GM21619 (cell line): ENCODE data around the gene CCT3.
"Not testable (repeated sequence)": the region's sequence is repeated elsewhere in the genome, so short reads cannot be mapped to it uniquely, and the experiment has no call there.

Experiments
- ATAC-seq: cut with Tn5 transposase; IDR thresholded peaks from one replicate; pipeline ENCODE4 v1.9.1; 2021; ENCODE audit not compliant: unreplicated experiment

CCT3 gene

DNA sequence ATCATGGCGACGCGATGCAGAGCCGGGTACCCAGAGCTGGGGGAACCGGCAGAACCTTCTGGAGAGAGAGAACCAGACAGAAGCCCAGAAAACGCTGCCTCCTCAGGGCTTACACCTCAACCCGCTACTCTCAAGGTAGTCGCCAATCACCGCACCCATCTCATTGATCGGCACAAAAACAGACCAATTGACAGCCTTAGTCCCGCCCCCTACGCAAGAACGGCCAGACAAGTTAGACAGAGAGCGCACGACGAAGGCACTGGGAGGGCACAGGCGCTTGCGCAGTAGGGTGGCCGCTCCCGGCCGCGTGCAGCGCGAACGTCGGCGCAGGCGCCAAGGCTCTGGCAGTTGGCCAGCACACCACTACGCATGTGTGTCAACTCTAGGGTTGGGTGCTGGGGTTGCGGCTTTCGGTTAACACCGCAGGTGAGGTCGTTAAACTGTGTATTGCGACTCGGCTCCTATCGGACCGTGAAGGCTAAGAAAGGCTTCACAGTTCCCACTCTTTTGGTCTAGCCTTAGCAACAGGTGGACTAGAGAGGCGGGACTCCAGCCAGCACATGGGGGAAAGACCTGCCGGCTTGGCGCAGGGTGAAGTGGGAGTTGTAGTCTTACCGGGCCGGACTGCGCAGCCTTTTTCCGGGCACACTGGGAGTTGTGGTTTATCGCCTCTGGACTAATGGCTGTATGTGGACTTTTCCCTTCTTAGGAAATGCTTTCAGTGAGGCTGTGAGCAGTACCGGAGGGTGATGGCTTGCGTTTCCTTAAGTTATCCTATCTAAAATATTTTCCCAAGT lies at the start of gene CCT3, which contains the start of gene TSACC:
CCT3 (minus strand) TSS at position 113 of the 797 bp plus-strand sequence; CDS start at position 5, 108 bp downstream.
TSACC (plus strand) TSS at position 347 of the 797 bp plus-strand sequence. CDS start 1,232 bp downstream, outside the sequence.
- peak; percentile 89 for ATAC-seq

DNA sequence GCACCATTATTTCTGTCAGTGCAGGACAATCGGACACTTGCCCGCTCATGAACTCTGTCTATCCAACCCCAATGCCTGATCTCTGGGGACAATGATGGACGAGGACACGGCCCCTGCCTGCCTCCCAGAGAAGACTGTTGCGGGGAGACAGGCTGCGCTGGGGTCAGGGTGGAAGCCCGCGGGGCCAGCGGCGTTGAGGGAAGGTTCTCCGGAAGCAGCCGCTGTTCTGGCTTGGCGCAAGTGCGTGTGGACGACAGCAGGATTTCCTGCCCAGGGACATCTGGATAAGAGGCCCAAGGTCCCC lies 49.7 kb upstream of the CCT3 start:
- no peak for ATAC-seq

DNA sequence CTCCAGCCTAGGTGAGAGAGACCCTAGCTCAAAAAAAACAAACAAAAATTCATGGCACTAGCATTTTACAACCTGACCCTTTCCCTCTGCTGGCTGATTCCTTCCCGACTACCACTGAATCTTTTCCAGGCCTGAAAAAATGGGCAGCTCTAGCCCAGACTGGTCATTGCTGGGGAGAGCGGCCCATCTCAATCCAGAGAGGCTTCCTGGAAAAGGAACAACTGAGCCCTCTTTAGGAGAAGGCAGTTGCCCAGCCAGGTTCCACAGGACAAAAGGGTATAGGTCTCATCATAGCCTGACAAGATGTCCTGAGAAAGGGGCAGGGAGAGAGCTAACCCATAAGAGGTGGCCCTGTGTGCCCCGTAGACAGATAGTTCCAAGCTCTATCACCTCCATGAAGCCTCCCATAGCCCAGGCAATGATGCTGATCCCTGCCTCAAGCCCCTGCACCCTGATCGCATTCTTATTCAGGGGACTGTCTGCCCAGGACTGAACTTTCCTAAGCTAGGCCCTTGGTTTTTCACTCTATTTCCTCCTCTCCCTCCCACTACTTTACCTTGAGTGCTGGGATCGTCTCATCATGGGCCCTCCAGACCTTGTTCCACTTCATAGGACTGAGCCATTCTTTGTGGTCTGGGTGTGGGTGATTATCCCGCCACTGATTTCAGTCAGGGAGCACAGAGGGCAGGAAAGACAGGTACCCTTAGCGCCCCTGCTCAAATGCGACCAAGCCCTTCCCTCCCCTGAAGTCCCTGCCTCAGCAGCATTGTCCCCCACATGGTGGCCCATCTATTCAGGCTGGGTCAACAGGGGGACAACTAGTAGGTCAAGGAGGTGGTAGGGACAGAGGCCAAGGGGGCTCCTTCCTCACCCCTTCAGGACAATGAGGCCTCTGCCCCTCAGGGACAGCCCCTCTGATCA lies 49.1 kb upstream of the CCT3 start:
- ATAC-seq = no peak

DNA sequence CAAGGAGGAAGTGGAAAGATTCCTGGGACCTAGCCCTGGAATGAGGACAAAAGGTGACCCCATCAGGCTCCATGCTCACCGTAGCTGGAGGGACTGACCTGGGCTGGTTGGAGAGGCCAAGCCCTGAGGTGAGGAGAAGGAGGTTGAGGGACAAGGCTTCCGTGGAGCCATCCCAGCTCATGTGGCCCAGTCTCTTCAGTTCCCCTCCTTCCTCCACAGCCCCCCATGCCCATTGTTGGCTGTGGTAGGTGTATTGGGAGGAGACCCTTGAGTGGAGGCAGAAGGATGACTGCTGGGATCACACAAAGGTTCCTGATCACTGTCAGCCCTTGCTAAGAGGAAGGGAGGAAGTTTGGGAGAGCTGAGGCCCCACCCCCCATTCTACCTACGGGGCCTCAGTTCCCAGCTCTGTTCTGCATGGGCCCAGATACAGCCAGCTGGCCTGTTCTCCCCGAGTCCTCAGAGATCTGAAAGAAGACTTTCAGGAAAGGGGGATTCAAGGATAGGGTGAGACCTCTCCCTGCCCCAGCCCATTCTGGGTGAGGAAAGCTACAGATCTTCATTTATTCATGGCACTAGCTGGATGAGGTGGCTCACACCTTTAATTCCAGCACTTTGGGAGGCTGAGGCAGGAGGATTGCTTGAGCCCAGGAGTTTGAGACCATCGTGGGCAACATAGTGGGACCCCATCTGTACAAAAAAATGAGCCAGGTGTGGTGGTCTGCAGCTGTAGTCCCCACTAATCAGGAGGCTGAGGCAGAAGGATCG lies 48.2 kb upstream of the CCT3 start:
- no peak for ATAC-seq

DNA sequence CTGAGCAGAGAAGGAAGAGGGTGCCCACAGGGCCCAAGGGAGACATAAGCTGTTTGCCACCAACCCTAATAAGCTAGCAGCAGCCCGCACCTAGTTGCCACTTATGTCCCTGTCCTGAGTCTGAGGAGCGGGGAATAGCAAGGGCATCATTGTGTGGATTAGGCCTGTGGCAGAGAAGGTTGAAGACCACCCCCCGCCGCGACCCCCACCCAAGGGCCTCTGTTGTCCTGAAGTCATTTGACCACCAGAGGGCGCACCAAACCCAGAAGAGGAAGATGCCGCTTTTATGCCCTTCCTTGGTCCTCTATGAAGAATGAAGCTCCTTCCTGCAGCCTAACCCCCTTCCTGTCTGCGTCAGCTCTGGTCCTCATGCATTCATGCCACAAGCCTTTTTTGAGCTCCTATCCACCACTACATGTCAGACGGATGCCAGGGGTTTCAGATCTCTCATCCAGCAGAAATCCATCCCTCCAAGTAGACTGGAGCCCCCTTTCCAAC lies 47.5 kb upstream of the CCT3 start:
- no peak for ATAC-seq

DNA sequence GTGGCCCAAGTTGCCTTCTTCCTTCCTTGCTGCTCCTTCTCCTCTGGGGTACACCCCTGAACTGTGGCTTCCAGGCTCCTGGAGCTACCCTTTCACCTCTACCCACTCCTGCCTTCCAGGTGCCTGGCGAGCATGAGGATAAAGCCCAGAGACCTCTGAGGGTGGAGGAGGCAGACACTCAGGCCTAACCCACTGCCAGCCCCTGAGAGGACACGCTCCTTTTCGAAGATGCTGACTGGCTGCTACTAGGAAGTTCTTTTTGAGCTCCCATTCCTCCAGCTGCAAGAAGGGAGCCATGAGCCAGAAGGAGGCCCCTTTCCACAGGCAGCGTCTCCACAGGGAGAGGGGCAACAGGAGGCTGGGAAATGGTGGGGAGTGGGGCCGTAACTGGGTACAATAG lies 46.6 kb upstream of the CCT3 start:
- ATAC-seq = no peak

DNA sequence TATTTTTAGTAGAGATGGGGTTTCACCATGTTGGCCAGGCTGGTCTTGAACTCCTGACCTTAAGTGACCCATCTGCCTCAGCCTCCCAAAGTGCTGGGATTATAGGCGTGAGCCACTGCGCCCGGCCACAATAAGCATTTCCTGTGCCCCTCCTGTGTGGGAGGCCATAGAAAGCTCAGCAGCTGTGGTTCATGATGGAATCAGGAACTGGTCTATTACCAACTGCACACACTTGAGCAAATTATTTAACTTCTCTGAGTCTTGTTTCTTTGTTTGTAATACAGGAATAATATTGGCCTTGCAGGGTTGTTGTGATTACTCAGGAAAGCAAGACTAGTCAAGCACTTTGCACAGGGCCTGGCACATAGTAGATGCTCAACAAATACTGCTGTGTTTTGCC lies 45.9 kb upstream of the CCT3 start:
- no peak for ATAC-seq

DNA sequence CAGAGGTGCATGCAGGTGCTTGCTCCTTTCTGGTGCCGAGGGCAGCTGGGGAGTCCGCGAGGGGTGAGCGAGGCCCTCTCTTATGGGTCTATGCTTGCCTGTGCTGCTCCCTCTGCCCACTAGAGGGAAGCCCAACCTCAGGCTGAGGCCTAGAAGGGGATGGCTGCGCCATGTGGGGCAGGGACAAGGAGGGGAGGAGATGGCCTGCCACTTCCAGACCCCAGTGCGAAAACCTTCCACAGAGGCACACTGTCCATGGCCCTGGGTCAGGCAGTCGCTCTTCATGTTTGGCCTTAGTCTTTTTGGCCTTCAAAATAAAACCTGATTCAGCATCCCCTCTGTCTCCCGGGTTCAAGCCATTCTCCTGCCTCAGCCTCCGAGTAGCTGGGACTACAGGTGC lies 44.9 kb upstream of the CCT3 start:
- peak; percentile 72 for ATAC-seq

DNA sequence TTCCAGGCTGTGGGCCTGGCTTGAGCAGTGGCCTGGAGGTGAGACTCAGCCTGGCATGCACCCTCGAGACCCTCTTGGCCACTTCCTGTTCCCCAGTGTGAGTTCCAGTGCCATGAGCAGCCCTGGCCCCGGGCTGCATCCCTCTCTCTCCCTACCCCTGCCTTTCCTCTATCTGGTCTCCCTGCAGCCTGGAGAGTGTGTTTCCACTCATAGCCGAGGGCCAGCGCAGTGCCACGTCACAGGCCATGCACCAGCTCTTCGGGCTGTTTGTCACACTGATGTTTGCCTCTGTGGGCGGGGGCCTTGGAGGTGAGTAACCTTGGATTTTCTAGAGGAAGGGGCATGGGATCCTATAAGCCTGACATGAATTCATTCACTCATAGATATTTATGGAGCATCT lies 44.5 kb upstream of the CCT3 start:
- no peak for ATAC-seq

DNA sequence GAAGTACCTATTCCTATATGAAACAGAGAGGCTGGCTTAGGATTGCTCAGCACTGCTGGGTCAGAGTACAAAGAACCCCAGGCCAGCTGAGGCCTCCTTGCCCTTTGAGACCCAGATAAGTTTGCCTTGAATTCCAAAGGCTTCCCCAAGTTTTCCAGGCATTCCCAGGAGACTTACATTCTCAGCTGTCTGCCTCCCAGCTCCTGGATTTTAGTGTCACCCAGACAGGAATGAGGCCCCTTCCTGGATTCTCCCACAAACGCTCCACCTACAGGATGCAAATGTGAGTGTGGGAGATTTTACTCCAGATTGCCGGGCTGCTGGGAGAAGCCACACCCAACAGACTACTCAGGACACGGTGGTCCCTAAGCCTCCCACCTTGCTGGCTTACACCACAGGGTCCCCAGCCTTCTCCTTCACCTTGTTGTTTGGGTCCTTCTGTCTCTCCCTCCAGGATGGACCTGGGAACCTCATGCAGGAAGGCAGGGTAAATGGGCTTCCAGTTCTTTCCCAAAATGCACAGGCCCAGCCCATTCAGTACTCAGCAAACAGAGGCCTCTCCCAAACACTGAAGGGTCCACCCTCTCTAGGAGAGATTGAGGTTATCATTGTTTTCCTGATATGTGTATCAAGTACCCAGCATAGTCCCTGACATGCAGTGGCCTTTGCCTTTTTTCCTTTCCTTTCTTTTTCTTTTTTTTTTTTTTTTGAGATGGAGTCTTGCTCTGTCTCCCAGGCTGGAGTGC lies 41.5 kb upstream of the CCT3 start:
- no peak for ATAC-seq

DNA sequence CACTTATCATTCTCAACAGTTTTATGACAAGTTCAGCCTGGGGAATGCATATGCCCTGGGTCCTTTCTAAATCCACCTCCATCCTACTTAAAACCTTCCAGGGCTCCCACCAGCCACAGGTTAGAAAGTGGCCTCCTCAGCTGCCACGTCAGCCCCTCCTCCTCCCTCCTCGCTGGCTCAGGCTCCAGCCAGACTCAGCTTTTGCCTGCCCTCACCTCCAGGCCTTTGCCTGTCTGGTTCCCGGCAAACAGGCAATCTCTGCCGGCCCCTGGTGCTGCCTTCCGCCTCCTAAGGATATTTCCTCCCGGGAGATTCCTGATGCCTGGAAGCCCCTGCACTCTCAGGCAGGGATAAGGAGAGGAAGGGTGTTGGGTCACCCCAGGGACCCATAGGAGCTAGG lies 40.5 kb upstream of the CCT3 start:
- no peak for ATAC-seq

DNA sequence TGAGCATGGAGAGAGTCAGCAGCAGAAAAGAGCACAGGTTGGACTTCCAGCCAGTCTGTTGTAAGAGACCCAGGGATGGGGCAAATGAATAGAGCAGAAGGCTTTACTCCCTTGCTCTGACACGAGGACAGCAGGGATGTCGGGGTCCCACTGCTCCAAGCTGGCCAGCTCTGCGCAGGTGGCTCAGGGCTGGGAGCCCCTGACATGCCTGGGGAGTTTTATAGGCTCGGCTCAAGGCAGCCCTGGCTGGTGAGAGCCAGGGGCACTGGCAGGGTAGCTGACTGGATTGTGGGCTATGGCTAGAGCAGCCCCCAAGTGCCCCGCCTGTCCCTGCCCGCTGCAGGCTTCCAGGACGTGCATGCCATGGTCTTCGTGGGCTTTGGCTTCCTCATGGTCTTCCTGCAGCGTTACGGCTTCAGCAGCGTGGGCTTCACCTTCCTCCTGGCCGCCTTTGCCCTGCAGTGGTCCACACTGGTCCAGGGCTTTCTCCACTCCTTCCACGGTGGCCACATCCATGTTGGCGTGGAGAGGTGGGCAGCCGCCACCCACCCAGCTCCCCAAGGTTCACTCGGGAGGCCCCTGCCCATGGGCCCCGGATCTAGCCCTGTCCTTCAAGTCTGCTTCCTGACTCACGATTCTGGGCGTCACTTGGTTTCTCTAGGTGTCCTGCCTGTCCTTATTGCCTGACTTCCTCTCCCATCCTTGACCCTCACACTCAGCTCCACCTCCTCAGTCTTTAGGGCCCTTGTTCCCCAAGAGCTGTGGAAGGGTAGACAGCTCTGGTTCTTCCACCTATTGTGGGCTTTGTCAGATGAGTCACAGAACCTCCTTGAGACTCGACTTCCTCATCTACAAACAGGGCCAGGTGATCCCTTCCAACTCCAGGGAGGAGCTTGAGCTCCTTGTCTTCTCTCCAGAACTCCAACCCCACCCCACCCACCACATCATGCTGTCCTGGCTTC lies 39.1 kb upstream of the CCT3 start:
- no peak for ATAC-seq

DNA sequence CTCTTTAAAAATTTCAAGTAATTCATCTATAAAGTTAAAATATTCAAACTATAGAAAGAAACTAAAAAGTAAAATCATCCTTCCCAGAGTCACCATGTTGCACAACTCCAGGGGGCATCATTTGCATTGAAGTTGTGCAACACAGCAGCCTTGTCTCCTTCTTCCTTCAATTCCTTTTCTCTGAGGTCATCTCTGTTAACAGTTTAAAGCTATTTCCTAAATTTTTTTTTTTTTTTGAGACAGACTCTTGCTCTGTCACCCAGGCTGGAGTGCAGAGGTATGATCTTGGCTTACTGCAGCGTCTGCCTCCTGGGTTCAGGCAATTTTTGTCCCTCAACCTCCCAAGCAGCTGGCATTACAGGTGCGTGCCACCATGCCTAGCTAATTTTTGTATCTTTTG lies 38.1 kb upstream of the CCT3 start:
- no peak for ATAC-seq

DNA sequence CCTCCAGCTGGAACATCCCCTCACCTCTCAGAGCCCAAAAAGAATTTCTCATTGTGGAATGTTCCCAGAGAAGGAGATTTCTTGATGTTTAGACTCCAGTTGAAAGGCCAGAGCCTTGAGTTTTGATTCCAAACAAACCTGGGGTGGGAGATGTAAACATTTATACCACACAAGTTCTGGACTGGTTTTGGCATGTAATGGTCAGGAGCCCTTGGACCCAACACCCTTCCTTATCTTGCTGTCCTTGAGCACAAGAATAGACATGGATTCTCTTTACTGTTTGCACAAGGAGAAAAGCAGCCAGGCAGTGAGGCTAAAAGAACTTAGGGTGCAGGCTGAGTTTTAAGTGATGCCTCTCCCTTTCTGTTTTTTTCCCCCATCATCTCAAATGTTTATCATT lies 35.5 kb upstream of the CCT3 start:
- ATAC-seq = no peak

DNA sequence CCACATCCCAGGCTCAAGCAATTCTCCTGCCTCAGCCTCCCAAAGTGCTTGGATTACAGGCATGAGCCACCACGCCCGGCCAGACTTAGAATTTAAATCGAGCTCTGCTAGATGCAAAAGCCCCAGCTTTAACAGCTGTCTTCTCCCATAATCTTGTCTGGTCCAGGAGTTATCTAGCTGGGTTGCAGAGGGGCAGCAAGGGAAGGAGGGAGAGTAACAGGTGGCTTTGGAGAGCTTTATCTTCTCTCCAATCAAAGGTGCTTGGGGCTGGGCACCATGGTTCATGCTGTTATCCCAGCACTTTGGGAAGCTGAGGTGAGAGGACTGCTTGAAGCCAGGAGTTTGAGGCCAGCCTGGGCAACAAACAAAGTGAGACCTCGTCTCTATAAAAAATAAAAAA lies 34.8 kb upstream of the CCT3 start:
- ATAC-seq = no peak

DNA sequence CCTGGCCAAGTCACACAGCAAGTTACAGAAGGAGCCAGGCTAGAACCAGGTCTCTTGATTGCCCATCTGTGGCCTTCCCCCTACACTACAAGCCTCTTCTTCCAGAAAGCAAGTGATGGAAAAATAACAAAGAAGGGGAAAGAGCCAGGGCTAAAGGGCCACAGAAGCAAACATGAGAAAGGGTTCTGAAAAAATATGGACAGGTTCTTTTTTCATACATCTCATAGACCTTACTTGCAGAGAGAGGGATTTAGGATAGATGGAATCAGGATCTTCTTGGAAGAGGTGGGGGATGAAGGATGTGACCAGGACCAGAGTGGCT lies 34.1 kb upstream of the CCT3 start:
- ATAC-seq = no peak

DNA sequence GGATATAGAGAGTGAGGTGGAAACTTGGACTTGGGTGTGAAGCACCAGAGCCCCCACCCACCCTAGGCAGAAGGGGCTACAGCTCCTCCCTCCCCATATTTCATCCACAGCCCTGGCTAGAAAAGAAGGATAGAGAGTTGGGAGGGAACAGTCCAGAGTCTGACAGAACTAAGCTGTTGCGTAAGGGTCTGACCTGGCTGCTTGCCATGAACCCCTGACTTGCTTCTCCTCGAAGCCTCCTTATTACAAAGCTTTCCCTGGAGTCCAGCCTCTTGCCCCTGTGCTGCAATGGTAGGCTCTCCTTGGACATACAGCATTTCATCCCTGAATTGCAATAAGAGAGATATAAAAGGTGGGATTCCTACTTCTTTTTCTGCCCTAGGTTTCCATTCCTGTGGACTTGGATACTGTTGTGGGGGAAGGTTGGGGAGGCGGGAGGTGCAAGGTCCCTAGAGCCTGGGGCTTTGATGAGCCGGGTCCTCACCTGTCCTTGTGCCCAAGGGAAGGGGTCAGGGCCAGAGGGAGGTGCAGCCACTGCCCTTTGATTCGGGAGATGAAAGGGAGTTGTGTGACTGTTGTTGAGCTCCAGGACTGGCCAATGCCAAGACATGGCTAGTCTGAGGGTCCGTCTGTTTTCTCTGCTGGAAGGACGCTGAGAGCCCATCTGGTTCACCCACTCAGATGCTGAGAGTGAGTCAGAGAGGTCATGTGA lies 33.6 kb upstream of the CCT3 start:
- ATAC-seq = no peak

DNA sequence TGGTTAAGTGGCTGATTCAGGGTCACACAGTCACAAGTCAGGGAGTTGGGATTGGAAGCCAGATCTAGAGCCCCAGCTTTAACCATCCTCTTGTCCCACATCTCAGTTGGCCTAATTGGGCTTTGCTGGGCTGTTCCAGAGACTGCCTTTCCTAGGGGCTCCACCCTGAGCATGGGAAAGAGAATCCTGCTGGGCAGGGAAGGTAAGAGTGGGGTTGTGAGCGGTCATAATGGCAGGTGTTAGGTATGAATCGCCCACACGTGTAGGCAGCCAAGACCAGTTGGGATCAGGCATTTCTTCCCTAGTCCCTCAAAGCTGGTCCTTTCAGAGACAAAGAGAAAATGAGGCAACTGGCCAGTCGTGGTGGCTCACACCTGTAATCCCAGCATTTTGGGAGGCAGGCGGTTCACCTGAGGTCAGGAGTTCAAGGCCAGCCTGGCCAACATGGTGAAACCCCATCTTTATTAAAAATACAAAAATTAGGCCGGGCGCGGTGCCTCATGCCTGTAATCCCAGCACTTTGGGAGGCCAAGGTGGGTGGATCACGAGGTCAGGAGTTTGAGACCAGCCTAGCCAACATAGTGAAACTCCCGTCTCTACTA lies 31.7 kb upstream of the CCT3 start:
- ATAC-seq = not testable (repeated sequence)
